ENCODE data around the gene MAP3K14. TPM values are rescaled to one million over a fixed set of nuclear protein-coding genes. Genes with fewer than 3 reads are reported as not detected.

The MAP3K14 gene
- total and polyA plus RNA-seq, 4 donors = 1.2 to 7.8 (median 4.2) TPM

DNA sequence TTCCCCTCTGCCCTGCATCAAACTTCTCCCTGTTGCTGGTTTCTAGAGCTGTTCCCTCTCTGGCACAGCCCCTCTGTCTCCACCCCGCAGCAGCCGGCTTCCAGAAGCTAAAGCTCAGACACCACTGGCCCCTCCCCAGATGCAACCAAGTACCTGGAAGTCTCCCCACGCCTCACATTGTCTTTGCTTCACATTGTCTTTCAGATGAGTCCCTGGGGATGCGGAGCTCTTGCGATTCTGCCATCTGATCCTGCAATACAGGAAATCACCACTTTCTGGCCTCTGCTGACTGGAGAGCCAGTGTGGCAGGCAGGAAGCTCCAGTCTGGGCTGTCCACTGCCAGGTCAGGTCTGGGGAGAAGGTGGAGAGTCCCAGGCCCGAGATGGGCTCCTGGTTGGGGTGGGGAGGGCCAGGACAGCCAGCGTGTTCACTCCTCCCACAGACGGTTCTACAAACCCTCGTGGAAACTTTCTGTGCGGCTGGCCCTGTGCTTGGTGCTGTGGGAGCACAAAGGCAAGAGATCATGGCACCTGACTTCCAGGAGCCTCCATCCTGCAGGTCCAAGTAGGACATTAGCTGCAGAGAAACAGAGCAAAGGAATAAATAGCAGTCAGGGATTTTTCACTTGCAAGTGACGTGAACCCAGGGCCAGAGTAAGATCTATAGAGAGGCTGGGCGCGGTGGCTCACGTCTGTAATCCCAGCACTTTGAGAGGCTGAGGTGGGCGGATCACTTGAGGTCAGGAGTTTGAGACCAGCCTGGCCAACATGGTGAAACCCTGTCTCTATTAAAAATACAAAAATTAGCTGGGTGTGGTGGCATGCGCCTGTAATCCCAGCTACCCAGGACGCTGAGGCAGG is 47.9 kb upstream of the MAP3K14 start:
- Histone ChIP-seq H3K36me3 (ENCODE audit: control insufficient read depth in 4 of 4, insufficient read depth in 3 of 4, low read depth in 1 of 4, low read length in 3 of 4) (no peaks in the 10 kb centered on the region), H3K9ac (ENCODE audit: low read depth in 1 of 2, low read length in 2 of 2) (no peak overlapping the region), H3K4me1 (ENCODE audit: control insufficient read depth in 4 of 4, insufficient read depth in 4 of 4, low read length in 3 of 4) (no peaks in the 10 kb centered on the region), H3K4me3 (ENCODE audit: low read depth in 1 of 3, low read length in 3 of 3) (no peak overlapping the region), H3K27me3 (ENCODE audit: control insufficient read depth in 4 of 4, insufficient read depth in 4 of 4, low read length in 3 of 4) (no peaks in the 10 kb centered on the region), H3K27ac (ENCODE audit: low read depth in 1 of 2, low read length in 2 of 2) (no peak overlapping the region), H3K9me3 (ENCODE audit: control insufficient read depth in 4 of 4, low read length in 3 of 4) (no peaks in the 10 kb centered on the region)
- TF ChIP-seq EGR1 (IDR thresholded peaks at IDR 0.05; ENCODE audit: low read depth in 2 of 2) = no peak
- TF ChIP-seq RAD21 (IDR thresholded peaks at IDR 0.05) = no peak
- TF ChIP-seq, protein P1, sequence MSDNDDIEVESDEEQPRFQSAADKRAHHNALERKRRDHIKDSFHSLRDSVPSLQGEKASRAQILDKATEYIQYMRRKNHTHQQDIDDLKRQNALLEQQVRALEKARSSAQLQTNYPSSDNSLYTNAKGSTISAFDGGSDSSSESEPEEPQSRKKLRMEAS (IDR thresholded peaks at IDR 0.05) = no peak
- TF ChIP-seq FOXA2 (IDR thresholded peaks at IDR 0.05) = no peak
- no peak for TF ChIP-seq HNF4A (conservative IDR thresholded peaks at IDR 0.05)
- TF ChIP-seq GABPA (IDR thresholded peaks at IDR 0.05 in 1 of 2, conservative IDR thresholded peaks at IDR 0.05 in 1 of 2) = no peak
- TF ChIP-seq FOXA1 (IDR thresholded peaks at IDR 0.05) = no peak
- TF ChIP-seq TAF1 (conservative IDR thresholded peaks at IDR 0.05) = no peak
- TF ChIP-seq HNF4G (IDR thresholded peaks at IDR 0.05) = no peak
- 83% methylated on average over 17 of the region's 17 CpGs for WGBS
- DNase-seq (ENCODE audit: low spot score) = no peak

DNA sequence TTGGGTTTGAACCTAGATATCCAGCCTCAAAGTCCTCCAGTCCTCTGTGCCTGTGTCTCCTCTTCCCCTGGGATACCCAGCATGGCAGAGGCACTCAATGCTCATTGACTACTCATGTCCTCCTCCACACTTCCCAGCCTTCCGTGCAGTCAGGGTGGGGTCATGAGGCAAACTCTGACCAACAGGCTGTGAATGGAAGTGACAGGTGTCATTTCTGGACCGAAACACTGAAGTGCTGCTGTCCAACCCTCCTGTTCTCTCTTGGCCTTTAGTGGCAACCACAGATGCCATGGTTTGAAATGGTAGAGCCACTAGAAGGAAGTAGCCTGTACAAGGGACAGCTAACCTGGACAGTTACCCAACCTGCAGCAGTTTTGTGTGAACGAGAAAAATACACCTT is 46.7 kb upstream of the MAP3K14 start:
- Histone ChIP-seq H3K4me1 (ENCODE audit: control insufficient read depth in 4 of 4, insufficient read depth in 4 of 4, low read length in 3 of 4) (no peaks in the 10 kb centered on the region), H3K9me3 (ENCODE audit: control insufficient read depth in 4 of 4, low read length in 3 of 4) (no peaks in the 10 kb centered on the region), H3K4me3 (ENCODE audit: low read depth in 1 of 3, low read length in 3 of 3) (no peak overlapping the region), H3K27me3 (ENCODE audit: control insufficient read depth in 4 of 4, insufficient read depth in 4 of 4, low read length in 3 of 4) (no peaks in the 10 kb centered on the region), H3K36me3 (ENCODE audit: control insufficient read depth in 4 of 4, insufficient read depth in 3 of 4, low read depth in 1 of 4, low read length in 3 of 4) (no peaks in the 10 kb centered on the region), H3K9ac (ENCODE audit: low read depth in 1 of 2, low read length in 2 of 2) (no peak overlapping the region), H3K27ac (ENCODE audit: low read depth in 1 of 2, low read length in 2 of 2) (no peak overlapping the region)
- WGBS = 88% methylated on average over 3 of the region's 3 CpGs
- no peak for DNase-seq (ENCODE audit: low spot score)
- TF ChIP-seq FOXA2 (IDR thresholded peaks at IDR 0.05) (no peak), NR2F2 (IDR thresholded peaks at IDR 0.05) (no peak), ATF3 (IDR thresholded peaks at IDR 0.05) (no peak), YY1 (IDR thresholded peaks at IDR 0.05) (no peak)
- TF ChIP-seq, protein P1 (IDR thresholded peaks at IDR 0.05) = no peak

DNA sequence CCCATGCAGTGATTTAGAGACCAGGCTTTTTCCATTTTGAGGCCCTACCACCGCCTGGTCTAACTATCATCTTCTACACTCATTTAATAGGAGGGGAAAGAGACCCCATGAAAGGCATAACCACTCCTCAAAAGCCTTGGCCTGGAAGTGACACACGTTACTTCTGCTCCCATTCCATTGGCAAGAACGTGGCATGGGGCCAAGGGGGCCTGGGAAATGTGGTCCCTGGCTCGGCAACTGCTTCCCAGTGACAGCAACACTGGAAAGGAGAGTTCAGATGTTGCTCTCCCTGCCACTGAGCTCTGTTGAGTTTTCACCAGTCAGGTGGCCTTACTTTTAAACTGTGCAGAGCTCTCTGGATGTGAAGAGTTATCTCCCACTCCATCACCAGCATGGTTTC is 45.2 kb upstream of the MAP3K14 start:
- H3K4me3 ChIP-seq (ENCODE audit: low read depth in 1 of 3, low read length in 3 of 3) = no peak overlapping the region
- no peaks in the 10 kb centered on the region for H3K27me3 ChIP-seq (ENCODE audit: control insufficient read depth in 4 of 4, insufficient read depth in 4 of 4, low read length in 3 of 4)
- H3K9ac ChIP-seq (ENCODE audit: low read depth in 1 of 2, low read length in 2 of 2) = no peak overlapping the region
- no peak overlapping the region for H3K27ac ChIP-seq (ENCODE audit: low read depth in 1 of 2, low read length in 2 of 2)
- DNase-seq (ENCODE audit: low spot score) = no peak
- no peaks in the 10 kb centered on the region for H3K4me1 ChIP-seq (ENCODE audit: control insufficient read depth in 4 of 4, insufficient read depth in 4 of 4, low read length in 3 of 4)
- H3K36me3 ChIP-seq (ENCODE audit: control insufficient read depth in 4 of 4, insufficient read depth in 3 of 4, low read depth in 1 of 4, low read length in 3 of 4) = no peaks in the 10 kb centered on the region
- WGBS = 79% methylated on average over 4 of the region's 4 CpGs
- H3K9me3 ChIP-seq (ENCODE audit: control insufficient read depth in 4 of 4, low read length in 3 of 4) = no peaks in the 10 kb centered on the region
- TF ChIP-seq JUND (IDR thresholded peaks at IDR 0.05) (no peak), HNF4G (IDR thresholded peaks at IDR 0.05) (no peak), FOXA1 (IDR thresholded peaks at IDR 0.05) (no peak), ZBTB33 (IDR thresholded peaks at IDR 0.05) (no peak), FOXA2 (IDR thresholded peaks at IDR 0.05) (no peak), EGR1 (IDR thresholded peaks at IDR 0.05; ENCODE audit: low read depth in 2 of 2) (no peak), GABPA (IDR thresholded peaks at IDR 0.05 in 1 of 2, conservative IDR thresholded peaks at IDR 0.05 in 1 of 2) (no peak), ATF3 (IDR thresholded peaks at IDR 0.05) (no peak), SP1 (IDR thresholded peaks at IDR 0.05) (no peak), RXRA (IDR thresholded peaks at IDR 0.05) (no peak), TAF1 (conservative IDR thresholded peaks at IDR 0.05) (no peak)
- TF ChIP-seq, protein P2, sequence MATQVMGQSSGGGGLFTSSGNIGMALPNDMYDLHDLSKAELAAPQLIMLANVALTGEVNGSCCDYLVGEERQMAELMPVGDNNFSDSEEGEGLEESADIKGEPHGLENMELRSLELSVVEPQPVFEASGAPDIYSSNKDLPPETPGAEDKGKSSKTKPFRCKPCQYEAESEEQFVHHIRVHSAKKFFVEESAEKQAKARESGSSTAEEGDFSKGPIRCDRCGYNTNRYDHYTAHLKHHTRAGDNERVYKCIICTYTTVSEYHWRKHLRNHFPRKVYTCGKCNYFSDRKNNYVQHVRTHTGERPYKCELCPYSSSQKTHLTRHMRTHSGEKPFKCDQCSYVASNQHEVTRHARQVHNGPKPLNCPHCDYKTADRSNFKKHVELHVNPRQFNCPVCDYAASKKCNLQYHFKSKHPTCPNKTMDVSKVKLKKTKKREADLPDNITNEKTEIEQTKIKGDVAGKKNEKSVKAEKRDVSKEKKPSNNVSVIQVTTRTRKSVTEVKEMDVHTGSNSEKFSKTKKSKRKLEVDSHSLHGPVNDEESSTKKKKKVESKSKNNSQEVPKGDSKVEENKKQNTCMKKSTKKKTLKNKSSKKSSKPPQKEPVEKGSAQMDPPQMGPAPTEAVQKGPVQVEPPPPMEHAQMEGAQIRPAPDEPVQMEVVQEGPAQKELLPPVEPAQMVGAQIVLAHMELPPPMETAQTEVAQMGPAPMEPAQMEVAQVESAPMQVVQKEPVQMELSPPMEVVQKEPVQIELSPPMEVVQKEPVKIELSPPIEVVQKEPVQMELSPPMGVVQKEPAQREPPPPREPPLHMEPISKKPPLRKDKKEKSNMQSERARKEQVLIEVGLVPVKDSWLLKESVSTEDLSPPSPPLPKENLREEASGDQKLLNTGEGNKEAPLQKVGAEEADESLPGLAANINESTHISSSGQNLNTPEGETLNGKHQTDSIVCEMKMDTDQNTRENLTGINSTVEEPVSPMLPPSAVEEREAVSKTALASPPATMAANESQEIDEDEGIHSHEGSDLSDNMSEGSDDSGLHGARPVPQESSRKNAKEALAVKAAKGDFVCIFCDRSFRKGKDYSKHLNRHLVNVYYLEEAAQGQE (IDR thresholded peaks at IDR 0.05) = no peak
- TF ChIP-seq, protein P3, sequence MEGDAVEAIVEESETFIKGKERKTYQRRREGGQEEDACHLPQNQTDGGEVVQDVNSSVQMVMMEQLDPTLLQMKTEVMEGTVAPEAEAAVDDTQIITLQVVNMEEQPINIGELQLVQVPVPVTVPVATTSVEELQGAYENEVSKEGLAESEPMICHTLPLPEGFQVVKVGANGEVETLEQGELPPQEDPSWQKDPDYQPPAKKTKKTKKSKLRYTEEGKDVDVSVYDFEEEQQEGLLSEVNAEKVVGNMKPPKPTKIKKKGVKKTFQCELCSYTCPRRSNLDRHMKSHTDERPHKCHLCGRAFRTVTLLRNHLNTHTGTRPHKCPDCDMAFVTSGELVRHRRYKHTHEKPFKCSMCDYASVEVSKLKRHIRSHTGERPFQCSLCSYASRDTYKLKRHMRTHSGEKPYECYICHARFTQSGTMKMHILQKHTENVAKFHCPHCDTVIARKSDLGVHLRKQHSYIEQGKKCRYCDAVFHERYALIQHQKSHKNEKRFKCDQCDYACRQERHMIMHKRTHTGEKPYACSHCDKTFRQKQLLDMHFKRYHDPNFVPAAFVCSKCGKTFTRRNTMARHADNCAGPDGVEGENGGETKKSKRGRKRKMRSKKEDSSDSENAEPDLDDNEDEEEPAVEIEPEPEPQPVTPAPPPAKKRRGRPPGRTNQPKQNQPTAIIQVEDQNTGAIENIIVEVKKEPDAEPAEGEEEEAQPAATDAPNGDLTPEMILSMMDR (IDR thresholded peaks at IDR 0.05; ENCODE audit: low read depth, low read length, missing input control) = no peak
- TF ChIP-seq, protein P1 (IDR thresholded peaks at IDR 0.05) = no peak

Measured in liver (tissue), 9 donors.